Uterus (tissue), 2 donors: Measurements from ENCODE around the gene PLSCR5.

Source experiments
- POLR2A ChIP-seq, 2 donors: fragments of 450-650 bp; IDR thresholded peaks; one replicate each; pipeline ENCODE4 v1.6.1; 2016; ENCODE audit warnings: antibody characterized with exemption in 2 of 2, mild to moderate bottlenecking in 1 of 2, moderate library complexity in 1 of 2
- TF ChIP-seq, protein P1 (sequence below), 4 experiments: fragments of 200-600 bp in 2 of 4; fragments of 450-650 bp in 2 of 4; sonication (generic) in 2 of 4; IDR thresholded peaks; one replicate each; pipeline ENCODE4 v1.5.1; 2016 to 2019; ENCODE audit warnings: antibody characterized with exemption in 4 of 4, mild to moderate bottlenecking in 2 of 4, moderate library complexity in 1 of 4

DNA sequence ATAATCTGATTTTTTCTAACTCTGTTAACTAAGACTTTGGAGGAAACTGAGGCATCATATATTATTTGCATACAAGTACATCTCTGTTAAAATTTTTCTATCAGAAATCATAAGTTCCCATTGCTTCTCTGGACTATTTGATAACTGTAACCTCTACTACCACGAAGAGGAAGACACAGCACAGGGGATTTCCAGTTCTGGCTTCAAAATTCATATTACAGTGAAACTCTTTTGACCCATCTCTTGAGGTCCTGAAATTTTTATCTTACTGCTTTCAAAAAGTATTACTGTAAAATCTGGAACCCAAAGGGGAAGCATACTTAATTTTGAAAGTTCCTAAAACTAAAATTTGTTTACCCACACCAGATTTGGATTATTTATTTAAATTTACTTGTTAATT lies 64.9 kb downstream of the PLSCR5 start:
- TF ChIP-seq, protein P1, sequence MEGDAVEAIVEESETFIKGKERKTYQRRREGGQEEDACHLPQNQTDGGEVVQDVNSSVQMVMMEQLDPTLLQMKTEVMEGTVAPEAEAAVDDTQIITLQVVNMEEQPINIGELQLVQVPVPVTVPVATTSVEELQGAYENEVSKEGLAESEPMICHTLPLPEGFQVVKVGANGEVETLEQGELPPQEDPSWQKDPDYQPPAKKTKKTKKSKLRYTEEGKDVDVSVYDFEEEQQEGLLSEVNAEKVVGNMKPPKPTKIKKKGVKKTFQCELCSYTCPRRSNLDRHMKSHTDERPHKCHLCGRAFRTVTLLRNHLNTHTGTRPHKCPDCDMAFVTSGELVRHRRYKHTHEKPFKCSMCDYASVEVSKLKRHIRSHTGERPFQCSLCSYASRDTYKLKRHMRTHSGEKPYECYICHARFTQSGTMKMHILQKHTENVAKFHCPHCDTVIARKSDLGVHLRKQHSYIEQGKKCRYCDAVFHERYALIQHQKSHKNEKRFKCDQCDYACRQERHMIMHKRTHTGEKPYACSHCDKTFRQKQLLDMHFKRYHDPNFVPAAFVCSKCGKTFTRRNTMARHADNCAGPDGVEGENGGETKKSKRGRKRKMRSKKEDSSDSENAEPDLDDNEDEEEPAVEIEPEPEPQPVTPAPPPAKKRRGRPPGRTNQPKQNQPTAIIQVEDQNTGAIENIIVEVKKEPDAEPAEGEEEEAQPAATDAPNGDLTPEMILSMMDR (IDR thresholded peaks at IDR 0.05) = no peak
- TF ChIP-seq POLR2A (IDR thresholded peaks at IDR 0.05) = no peak
